Measurements from ENCODE around the gene PPT1. TPM values are rescaled to one million over a fixed set of nuclear protein-coding genes. Genes with fewer than 3 reads are reported as not detected.

The PPT1 gene
- total and polyA plus RNA-seq, 2 of the 8 experiments (the other 6 are each of a cell fraction or from before 2014, with no cell fraction given): 77.1 to 150 TPM

DNA sequence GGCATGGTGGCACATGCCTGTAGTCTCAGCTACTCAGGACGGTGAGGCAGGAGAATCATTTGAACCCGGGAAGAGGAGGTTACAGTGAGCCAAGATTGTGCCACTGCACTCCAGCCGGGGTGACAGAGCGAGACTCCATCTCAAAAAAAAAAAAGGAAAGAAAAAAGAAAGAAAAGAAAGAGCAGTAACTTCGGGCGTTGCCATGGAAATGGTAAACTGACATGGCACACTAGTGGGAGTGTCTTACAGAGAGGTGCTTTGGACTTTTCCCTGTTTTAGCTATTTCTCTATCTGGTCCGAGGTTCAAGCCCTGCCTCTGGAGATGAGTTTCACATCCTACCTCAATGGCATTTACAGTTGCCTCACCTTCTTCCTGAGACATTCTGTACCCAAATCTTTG, 23.1 kb upstream of the PPT1 start (continued):
- TF ChIP-seq, protein P1, sequence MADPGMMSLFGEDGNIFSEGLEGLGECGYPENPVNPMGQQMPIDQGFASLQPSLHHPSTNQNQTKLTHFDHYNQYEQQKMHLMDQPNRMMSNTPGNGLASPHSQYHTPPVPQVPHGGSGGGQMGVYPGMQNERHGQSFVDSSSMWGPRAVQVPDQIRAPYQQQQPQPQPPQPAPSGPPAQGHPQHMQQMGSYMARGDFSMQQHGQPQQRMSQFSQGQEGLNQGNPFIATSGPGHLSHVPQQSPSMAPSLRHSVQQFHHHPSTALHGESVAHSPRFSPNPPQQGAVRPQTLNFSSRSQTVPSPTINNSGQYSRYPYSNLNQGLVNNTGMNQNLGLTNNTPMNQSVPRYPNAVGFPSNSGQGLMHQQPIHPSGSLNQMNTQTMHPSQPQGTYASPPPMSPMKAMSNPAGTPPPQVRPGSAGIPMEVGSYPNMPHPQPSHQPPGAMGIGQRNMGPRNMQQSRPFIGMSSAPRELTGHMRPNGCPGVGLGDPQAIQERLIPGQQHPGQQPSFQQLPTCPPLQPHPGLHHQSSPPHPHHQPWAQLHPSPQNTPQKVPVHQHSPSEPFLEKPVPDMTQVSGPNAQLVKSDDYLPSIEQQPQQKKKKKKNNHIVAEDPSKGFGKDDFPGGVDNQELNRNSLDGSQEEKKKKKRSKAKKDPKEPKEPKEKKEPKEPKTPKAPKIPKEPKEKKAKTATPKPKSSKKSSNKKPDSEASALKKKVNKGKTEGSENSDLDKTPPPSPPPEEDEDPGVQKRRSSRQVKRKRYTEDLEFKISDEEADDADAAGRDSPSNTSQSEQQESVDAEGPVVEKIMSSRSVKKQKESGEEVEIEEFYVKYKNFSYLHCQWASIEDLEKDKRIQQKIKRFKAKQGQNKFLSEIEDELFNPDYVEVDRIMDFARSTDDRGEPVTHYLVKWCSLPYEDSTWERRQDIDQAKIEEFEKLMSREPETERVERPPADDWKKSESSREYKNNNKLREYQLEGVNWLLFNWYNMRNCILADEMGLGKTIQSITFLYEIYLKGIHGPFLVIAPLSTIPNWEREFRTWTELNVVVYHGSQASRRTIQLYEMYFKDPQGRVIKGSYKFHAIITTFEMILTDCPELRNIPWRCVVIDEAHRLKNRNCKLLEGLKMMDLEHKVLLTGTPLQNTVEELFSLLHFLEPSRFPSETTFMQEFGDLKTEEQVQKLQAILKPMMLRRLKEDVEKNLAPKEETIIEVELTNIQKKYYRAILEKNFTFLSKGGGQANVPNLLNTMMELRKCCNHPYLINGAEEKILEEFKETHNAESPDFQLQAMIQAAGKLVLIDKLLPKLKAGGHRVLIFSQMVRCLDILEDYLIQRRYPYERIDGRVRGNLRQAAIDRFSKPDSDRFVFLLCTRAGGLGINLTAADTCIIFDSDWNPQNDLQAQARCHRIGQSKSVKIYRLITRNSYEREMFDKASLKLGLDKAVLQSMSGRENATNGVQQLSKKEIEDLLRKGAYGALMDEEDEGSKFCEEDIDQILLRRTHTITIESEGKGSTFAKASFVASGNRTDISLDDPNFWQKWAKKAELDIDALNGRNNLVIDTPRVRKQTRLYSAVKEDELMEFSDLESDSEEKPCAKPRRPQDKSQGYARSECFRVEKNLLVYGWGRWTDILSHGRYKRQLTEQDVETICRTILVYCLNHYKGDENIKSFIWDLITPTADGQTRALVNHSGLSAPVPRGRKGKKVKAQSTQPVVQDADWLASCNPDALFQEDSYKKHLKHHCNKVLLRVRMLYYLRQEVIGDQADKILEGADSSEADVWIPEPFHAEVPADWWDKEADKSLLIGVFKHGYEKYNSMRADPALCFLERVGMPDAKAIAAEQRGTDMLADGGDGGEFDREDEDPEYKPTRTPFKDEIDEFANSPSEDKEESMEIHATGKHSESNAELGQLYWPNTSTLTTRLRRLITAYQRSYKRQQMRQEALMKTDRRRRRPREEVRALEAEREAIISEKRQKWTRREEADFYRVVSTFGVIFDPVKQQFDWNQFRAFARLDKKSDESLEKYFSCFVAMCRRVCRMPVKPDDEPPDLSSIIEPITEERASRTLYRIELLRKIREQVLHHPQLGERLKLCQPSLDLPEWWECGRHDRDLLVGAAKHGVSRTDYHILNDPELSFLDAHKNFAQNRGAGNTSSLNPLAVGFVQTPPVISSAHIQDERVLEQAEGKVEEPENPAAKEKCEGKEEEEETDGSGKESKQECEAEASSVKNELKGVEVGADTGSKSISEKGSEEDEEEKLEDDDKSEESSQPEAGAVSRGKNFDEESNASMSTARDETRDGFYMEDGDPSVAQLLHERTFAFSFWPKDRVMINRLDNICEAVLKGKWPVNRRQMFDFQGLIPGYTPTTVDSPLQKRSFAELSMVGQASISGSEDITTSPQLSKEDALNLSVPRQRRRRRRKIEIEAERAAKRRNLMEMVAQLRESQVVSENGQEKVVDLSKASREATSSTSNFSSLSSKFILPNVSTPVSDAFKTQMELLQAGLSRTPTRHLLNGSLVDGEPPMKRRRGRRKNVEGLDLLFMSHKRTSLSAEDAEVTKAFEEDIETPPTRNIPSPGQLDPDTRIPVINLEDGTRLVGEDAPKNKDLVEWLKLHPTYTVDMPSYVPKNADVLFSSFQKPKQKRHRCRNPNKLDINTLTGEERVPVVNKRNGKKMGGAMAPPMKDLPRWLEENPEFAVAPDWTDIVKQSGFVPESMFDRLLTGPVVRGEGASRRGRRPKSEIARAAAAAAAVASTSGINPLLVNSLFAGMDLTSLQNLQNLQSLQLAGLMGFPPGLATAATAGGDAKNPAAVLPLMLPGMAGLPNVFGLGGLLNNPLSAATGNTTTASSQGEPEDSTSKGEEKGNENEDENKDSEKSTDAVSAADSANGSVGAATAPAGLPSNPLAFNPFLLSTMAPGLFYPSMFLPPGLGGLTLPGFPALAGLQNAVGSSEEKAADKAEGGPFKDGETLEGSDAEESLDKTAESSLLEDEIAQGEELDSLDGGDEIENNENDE (IDR thresholded peaks at IDR 0.05; ENCODE audit: insufficient replicate concordance, low read length): no peak
- TF ChIP-seq RFX5 (IDR thresholded peaks at IDR 0.05; ENCODE audit: borderline replicate concordance, low read depth, low read length): no peak
- no peak for TF ChIP-seq SRF (IDR thresholded peaks at IDR 0.05; ENCODE audit: low read depth, low read length)
- no peak for TF ChIP-seq CREB1 (IDR thresholded peaks at IDR 0.05)
- no peak for TF ChIP-seq POLR2A (IDR thresholded peaks at IDR 0.05; ENCODE audit: control extremely low read depth in 1 of 2, low read depth in 2 of 2, low read length in 2 of 2)
- no peak for TF ChIP-seq SIRT6 (IDR thresholded peaks at IDR 0.05; ENCODE audit: low read length)
- TF ChIP-seq EGR1 (IDR thresholded peaks at IDR 0.05; ENCODE audit: borderline replicate concordance, low read depth, low read length): no peak

All from H1 (cell line).